Activated CD4-positive, alpha-beta memory T cell treated with anti-CD3 and anti-CD28 coated beads for 36 hours (primary cell): ENCODE results near the gene ADGRV1. TPM values are rescaled to one million over a fixed set of nuclear protein-coding genes. Genes with fewer than 3 reads are reported as not detected.

Experiments used
- CTCF ChIA-PET: fragments of 350-600 bp; sonication (Branson Sonifier 250); formaldehyde crosslinking; loops from one replicate; lab custom pipeline; 2021; ENCODE audit warnings: antibody characterized with exemption, inconsistent platforms; lab: Charles Lee
- POLR2A ChIA-PET: fragments of 350-600 bp; sonication (Branson Sonifier 250); formaldehyde crosslinking; loops from one replicate; lab custom pipeline; 2021; ENCODE audit warnings: antibody characterized with exemption; lab: Charles Lee
- DNase-seq: peaks from one replicate; pipeline ENCODE4 v3.0.0-alpha.2; 2020
- H3K27ac Mint-ChIP-seq: one replicate; pipeline ENCODE4 v1.8.0; 2021; ENCODE audit warnings: mixed read lengths
- H3K27me3 Mint-ChIP-seq: one replicate; pipeline ENCODE4 v1.8.0; 2021; ENCODE audit warnings: mixed read lengths
- H3K36me3 Mint-ChIP-seq: one replicate; pipeline ENCODE4 v1.8.0; 2021; ENCODE audit warnings: mixed read lengths
- H3K4me1 Mint-ChIP-seq: one replicate; pipeline ENCODE4 v1.8.0; 2021; ENCODE audit warnings: low read depth, mixed read lengths
- H3K4me3 Mint-ChIP-seq: one replicate; pipeline ENCODE4 v1.8.0; 2021; ENCODE audit warnings: mild to moderate bottlenecking, mixed read lengths
- H3K9me3 Mint-ChIP-seq: one replicate; pipeline ENCODE4 v1.8.0; 2021; ENCODE audit warnings: mixed read lengths
- intact Hi-C: fragments of 100-400 bp; cut with micrococcal nuclease; formaldehyde crosslinking; loops from one replicate; pipeline ENCODE4 v1.15.1; 2023
- total RNA-seq, 2 experiments: library from RNA; stranded (reverse); gene quantifications; one replicate each; pipeline ENCODE4 v1.2.3, GENCODE V29; 2021

Gene ADGRV1
- total RNA-seq, 2 experiments from 2014 or later = 0.05 TPM; not detected in 1

DNA sequence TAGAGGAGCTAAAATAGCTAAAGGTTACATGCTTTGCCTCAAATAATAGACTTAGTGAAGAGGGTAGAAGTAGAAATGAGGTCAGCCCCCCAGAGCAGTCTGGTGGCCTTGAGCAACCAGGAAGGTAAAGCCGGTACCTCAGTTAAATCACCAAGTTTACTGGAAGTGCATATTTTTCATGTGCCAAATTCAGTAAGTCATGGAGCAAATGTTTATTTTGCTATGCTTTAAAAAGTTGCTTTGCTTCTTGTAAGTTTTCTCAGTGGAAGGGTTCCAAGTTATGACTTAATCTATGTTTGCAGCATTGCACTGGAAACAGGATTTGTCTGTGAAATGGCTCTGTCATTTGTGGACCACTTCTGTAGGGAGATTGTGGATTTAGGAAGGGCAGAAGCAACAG lies 567.9 kb downstream of the ADGRV1 start:
- no peak overlapping the region for H3K4me3 Mint-ChIP-seq
- intact Hi-C loops = no loop called here
- no peaks in the 10 kb centered on the region for H3K4me1 Mint-ChIP-seq
- no peak for DNase-seq
- ChIA-PET CTCF (interaction anchor here (0.6 kb wide), 1 partner anchor 206 kb away, joined by 4 read pairs; no protein-coding TSS in a partner anchor), POLR2A (no interaction called here)
- no peaks in the 10 kb centered on the region for H3K9me3 Mint-ChIP-seq
- H3K36me3 Mint-ChIP-seq = no peaks in the 10 kb centered on the region
- H3K27ac Mint-ChIP-seq = no peak overlapping the region
- H3K27me3 Mint-ChIP-seq = no peaks in the 10 kb centered on the region

DNA sequence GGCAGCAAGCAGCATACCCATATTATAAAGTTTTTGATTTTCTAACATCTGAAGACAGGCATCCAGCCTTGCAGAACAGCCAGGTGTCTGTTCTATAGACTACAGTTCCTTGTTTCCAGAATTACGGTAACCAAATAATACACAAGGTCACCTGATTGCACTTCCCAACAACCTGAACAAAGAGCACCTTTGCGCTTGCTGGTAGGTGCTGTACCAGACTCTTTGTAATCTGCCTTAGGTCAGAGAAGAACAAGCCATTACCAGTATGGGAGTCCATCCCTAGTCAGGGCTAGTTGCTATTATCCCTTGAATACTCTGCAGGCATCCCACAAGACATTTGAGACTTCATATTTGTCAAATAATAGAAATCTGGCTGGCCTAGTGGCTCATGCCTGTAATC lies 568.3 kb downstream of the ADGRV1 start:
- Mint-ChIP-seq H3K9me3 (no peaks in the 10 kb centered on the region), H3K36me3 (no peaks in the 10 kb centered on the region), H3K27ac (no peak overlapping the region), H3K4me1 (no peaks in the 10 kb centered on the region), H3K4me3 (no peak overlapping the region), H3K27me3 (no peaks in the 10 kb centered on the region)
- CTCF ChIA-PET = no interaction called here
- intact Hi-C loops = no loop called here
- POLR2A ChIA-PET = interaction anchor here (0.6 kb wide), 1 partner anchor 57 kb away, joined by 4 read pairs; no protein-coding TSS in a partner anchor
- DNase-seq = no peak

DNA sequence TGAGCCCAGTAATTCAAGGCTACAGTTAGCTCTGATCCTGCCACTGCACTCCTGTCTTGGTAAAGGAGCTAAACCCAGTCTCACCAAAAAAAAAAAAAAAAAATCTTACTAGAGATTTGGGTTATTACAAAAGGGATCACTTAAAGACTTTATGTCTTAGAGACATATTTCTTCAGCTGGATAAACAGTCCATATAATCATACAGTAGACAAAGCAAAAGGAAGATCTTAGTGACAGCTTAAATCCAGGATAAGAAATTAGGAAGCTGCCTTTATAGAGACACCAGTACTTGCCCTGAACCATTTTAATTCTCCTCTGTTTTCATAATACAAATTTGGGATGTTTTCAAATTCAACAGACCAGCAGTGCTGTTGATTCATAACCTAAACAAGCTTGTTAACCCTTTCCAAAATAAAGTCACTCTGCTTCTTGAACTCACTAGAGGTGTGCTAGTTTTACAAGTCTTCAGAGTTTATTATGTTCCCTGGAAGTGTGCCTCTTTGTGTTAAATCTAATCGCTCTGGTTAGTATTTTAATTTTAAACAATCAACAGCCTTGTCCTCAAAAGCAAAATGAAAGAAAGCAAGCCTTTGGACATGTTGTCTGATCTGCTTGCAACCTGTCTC lies 569.0 kb downstream of the ADGRV1 start:
- Mint-ChIP-seq H3K4me3 (no peak overlapping the region), H3K4me1 (no peaks in the 10 kb centered on the region), H3K27me3 (peaks cover 2% of the 10 kb centered on the region), H3K36me3 (no peaks in the 10 kb centered on the region), H3K9me3 (no peaks in the 10 kb centered on the region), H3K27ac (no peak overlapping the region)
- ChIA-PET POLR2A (interaction anchor here (0.6 kb wide), 1 partner anchor 57 kb away, joined by 4 read pairs; no protein-coding TSS in a partner anchor), CTCF (no interaction called here)
- intact Hi-C loops = no loop called here
- no peak for DNase-seq

DNA sequence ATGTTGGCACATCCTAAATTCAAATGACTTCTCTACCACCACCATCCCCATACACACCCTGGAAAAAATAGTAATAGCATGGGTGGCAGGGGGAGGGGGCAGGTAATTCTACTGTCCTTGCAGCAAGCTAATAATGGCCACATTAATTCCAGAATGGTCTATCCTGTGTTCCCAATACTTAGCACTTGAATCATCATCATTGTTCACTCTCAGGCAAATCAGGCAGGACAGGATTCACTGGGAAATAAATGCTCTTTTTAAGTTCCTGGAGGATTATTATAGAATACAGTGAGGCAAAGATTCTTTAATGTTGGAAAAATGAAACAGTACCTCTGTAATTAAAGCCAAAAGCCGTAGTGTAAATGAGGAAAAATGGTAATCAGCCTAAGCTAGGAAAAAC lies 570.0 kb downstream of the ADGRV1 start:
- H3K4me3 Mint-ChIP-seq = no peak overlapping the region
- intact Hi-C loops = no loop called here
- CTCF ChIA-PET = no interaction called here

DNA sequence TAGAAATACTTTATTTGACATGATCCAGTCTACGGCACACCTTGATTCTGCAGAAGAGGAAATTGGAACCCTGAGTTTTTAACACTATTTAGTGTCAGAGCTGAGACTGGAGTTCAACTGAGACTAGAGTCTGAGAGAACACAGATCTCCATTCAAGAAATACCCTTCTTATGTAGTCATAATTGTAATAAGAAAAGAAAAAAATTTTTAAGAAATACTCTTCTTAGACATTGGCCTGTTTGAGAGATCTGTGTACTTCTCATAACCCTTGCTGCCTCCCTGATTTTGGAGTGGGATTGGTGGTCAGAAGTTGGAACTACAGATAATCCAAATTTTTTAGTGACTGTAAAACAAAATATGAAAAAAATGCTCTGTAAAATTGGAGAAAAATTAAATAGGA lies 571.2 kb downstream of the ADGRV1 start:
- POLR2A ChIA-PET = no interaction called here
- no peak for DNase-seq

More for the DNA sequence above, 570.0 kb downstream of the ADGRV1 start:
- Mint-ChIP-seq H3K27ac (no peak overlapping the region), H3K4me1 (no peaks in the 10 kb centered on the region), H3K27me3 (peaks cover 5% of the 10 kb centered on the region), H3K9me3 (no peaks in the 10 kb centered on the region), H3K36me3 (no peaks in the 10 kb centered on the region)
- POLR2A ChIA-PET = no interaction called here
- no peak for DNase-seq

DNA sequence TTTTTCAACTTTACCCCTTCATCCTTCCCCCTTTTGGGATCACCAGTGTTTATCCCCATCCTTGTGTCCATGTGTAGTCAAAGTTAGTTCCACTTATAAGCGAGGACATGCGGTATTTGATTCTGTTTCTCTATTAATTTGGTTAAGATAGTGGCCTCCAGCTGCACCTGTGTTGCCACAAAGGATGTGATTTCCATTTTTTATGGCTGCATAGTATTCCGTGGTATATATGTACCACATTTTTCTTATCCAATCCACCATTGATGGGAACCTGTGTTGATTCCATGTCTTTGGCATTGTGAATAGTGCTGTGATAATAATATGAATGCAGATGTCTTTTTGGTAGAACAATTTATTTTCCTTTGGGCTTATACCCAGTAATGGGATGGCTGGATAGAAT lies 572.2 kb downstream of the ADGRV1 start:
- POLR2A ChIA-PET = no interaction called here
- no peaks in the 10 kb centered on the region for H3K9me3 Mint-ChIP-seq

More for the DNA sequence above, 571.2 kb downstream of the ADGRV1 start:
- peaks cover 5% of the 10 kb centered on the region for H3K27me3 Mint-ChIP-seq
- no peak overlapping the region for H3K4me3 Mint-ChIP-seq
- H3K4me1 Mint-ChIP-seq = no peaks in the 10 kb centered on the region
- no peaks in the 10 kb centered on the region for H3K36me3 Mint-ChIP-seq
- CTCF ChIA-PET = no interaction called here
- no peaks in the 10 kb centered on the region for H3K9me3 Mint-ChIP-seq
- H3K27ac Mint-ChIP-seq = no peak overlapping the region
- intact Hi-C loops = no loop called here

DNA sequence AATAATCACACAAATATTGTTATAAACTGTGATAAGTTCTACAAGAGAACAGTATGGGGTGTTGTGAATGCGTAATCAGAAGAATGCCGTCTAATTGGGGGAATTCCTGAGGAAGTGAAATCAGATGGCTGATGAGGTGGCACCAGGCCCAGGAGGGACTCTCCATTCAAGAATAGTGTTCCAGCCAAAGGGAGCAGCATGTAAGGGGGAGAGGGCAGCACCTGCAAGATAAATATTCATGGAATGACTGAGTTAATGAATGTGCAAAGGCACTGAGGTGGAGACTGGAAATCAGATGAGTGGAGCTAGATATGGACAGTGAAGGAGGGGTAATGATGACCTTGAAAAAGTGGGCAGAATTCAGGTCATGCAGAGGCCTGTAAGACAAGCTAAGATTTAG lies 574.0 kb downstream of the ADGRV1 start:
- ChIA-PET CTCF (interaction anchor here (1.0 kb wide), 1 partner anchor 252 kb away, joined by 3 read pairs; no protein-coding TSS in a partner anchor), POLR2A (no interaction called here)
- no peaks in the 10 kb centered on the region for H3K36me3 Mint-ChIP-seq
- H3K27ac Mint-ChIP-seq = no peak overlapping the region
- H3K9me3 Mint-ChIP-seq = no peaks in the 10 kb centered on the region
- H3K27me3 Mint-ChIP-seq = peaks cover 8% of the 10 kb centered on the region
- intact Hi-C loops = no loop called here
- DNase-seq = no peak
- no peak overlapping the region for H3K4me3 Mint-ChIP-seq
- no peaks in the 10 kb centered on the region for H3K4me1 Mint-ChIP-seq

More for the DNA sequence above, 572.2 kb downstream of the ADGRV1 start:
- Mint-ChIP-seq H3K27me3 (peaks cover 7% of the 10 kb centered on the region), H3K4me1 (no peaks in the 10 kb centered on the region), H3K27ac (no peak overlapping the region), H3K4me3 (no peak overlapping the region), H3K36me3 (no peaks in the 10 kb centered on the region)
- CTCF ChIA-PET = no interaction called here
- DNase-seq = no peak
- intact Hi-C loops = no loop called here

DNA sequence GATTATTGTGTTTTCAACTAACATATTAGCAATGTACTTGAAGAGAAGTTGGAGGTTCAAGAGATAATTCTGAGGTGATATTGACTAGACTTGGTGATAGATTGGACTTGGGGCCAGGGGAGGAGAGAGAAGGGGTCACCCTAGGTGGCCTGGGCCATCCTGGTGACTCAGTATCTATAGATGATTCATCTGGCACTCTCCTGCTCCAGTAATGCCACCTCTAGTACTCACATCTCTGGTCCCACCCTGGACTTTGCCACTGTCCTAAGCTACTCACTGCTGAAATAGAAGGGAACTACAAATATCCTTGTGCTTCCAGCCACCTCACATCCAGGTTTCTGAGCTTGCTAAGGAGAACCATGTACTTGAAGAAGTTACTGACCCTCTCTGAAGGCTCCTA lies 574.6 kb downstream of the ADGRV1 start:
- Mint-ChIP-seq H3K4me3 (no peak overlapping the region), H3K27ac (no peak overlapping the region), H3K27me3 (peaks cover 8% of the 10 kb centered on the region), H3K9me3 (no peaks in the 10 kb centered on the region), H3K36me3 (no peaks in the 10 kb centered on the region), H3K4me1 (no peaks in the 10 kb centered on the region)
- ChIA-PET CTCF (interaction anchor here (1.0 kb wide), 1 partner anchor 252 kb away, joined by 3 read pairs; no protein-coding TSS in a partner anchor), POLR2A (no interaction called here)
- no peak for DNase-seq
- intact Hi-C loops = no loop called here

DNA sequence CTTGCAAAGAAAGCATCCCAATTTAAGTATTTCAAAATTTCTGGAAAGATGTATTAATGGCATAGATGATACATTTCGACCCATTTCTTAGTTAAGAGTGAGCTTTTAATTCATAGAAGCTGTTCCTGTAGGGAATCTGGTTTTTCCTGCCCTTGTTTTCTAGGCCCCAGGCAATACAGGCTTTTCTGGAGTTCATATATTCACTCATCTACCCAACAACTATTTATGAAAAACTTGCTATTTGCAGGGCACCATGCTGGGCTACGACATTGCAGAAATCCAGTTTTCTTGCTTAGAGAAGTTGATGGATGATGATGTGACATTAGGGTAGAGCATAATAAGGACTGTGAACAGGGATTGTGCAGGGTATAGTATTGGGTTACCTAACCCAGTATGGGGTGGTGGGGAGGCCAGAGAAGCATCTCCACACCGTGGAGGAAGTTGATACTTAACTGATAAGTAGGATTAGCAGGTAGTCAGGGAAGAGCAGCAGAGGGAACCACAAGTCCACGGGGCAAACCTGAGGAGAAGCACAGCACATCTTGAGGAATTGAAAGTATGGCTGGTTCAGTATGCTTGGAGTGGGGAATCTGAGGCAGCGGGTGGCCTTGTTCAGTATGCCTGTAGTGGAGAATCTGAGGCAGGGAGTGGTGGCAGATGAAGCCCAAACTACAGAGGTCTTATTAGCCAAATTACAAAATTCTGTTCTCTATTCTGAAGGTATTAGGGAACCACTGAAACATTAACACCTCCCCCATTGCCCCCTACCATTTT lies 577.1 kb downstream of the ADGRV1 start:
- no peak for DNase-seq
- Mint-ChIP-seq H3K36me3 (no peaks in the 10 kb centered on the region), H3K9me3 (no peaks in the 10 kb centered on the region), H3K4me1 (no peaks in the 10 kb centered on the region), H3K27ac (no peak overlapping the region), H3K4me3 (no peak overlapping the region), H3K27me3 (peaks cover 10% of the 10 kb centered on the region)
- POLR2A ChIA-PET = no interaction called here
- intact Hi-C loops = no loop called here
- CTCF ChIA-PET = no interaction called here

DNA sequence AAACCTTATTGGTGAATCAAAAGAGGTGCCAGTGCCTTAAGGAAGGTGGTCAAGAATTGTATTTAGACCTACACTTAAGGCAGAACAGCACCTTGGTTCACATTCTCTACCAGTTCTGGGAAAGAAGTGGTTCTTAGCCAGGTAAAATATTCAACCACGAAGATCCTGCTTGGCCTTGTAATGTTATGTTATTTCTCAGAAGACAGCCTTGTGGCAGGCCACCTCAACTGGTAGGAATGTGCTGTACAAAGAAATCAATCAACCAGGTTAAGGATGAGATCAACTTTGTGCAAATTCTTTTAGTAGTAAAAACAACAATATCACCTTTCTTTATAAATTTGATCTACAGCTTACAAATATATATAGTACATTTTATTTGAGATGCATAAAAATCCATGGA lies 577.7 kb downstream of the ADGRV1 start:
- Mint-ChIP-seq H3K4me1 (no peaks in the 10 kb centered on the region), H3K36me3 (no peaks in the 10 kb centered on the region), H3K27me3 (peaks cover 10% of the 10 kb centered on the region), H3K4me3 (no peak overlapping the region), H3K27ac (no peak overlapping the region), H3K9me3 (no peaks in the 10 kb centered on the region)
- intact Hi-C loops = no loop called here
- ChIA-PET POLR2A (no interaction called here), CTCF (no interaction called here)
- DNase-seq = no peak

DNA sequence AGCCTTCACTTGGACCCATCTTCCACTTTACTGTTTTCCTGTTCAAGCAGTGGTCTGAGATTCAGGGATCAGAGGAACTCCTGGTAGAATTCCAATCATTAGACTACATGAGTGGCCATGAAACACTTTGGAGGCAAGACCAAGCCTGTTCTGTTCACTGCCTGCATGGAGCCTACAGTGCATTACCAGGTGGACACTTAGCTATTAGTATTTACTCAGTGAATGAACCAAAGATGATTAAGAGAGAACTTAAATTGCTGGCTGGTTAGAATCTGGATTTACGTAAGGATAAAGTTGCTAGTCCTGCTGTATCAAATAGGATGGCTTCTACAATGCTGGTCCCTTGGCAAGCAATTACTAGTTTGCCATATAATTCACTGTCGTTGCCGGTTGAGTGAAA lies 579.0 kb downstream of the ADGRV1 start:
- H3K4me1 Mint-ChIP-seq = no peaks in the 10 kb centered on the region
- ChIA-PET CTCF (no interaction called here), POLR2A (no interaction called here)
- no peak overlapping the region for H3K27ac Mint-ChIP-seq
- no peak overlapping the region for H3K4me3 Mint-ChIP-seq
- H3K9me3 Mint-ChIP-seq = no peaks in the 10 kb centered on the region
- no peaks in the 10 kb centered on the region for H3K36me3 Mint-ChIP-seq
- peaks cover 8% of the 10 kb centered on the region for H3K27me3 Mint-ChIP-seq
- intact Hi-C loops = no loop called here
- no peak for DNase-seq

DNA sequence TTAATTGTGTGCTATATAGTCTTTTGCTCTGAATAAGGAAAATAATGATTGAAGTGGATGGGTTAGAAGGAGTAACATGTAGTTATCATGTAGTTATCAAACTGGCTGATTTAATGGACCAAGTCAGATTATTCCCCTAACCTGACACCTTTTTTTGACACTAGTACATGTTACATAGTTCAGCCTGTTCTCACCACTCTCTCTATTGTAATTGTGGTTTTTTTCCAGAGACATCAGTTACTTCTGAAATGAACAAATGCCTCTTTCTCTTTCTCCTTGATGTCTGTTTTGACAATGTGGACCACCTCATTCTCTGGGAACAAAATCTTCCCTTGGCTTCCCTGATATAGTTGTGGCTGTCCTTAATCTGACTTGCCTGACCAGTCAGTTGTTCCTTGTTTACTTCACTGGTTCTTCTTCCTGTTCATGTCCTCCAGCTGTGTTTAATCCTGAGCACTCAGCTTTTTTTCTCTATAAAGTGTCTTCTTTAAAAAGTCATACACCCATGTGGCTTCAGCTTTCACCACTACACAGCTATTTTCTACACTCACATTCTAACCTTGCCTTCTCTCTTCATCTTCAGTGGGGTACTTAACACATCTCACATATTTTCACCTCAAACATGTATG lies 581.1 kb downstream of the ADGRV1 start:
- Mint-ChIP-seq H3K4me1 (no peaks in the 10 kb centered on the region), H3K36me3 (no peaks in the 10 kb centered on the region), H3K27me3 (peaks cover 6% of the 10 kb centered on the region), H3K27ac (no peak overlapping the region), H3K4me3 (no peak overlapping the region), H3K9me3 (no peaks in the 10 kb centered on the region)
- intact Hi-C loops = no loop called here
- ChIA-PET CTCF (no interaction called here), POLR2A (no interaction called here)
- DNase-seq = no peak
